ENCODE data around the gene KCNE4.

KCNE4 gene

GRCh38 chr2:223042704-223043118 is 9.3 kb upstream of the KCNE4 start:
- TF ChIP-seq CTCF (IDR thresholded peaks at IDR 0.05; ENCODE audit: borderline replicate concordance, extremely low read depth, low read length, poor library complexity, severe bottlenecking) (no peak), EZH2 (IDR thresholded peaks at IDR 0.05; ENCODE audit: borderline replicate concordance, low read depth, low read length, severe bottlenecking) (no peak)
- H3K4me3 ChIP-seq (ENCODE audit: low read depth in 1 of 2, low read length in 2 of 2) = no peak overlapping the region
- no peaks in the 10 kb centered on the region for H3K27me3 ChIP-seq (ENCODE audit: insufficient read depth, low read length, poor library complexity)
- no peak overlapping the region for H3K9ac ChIP-seq (ENCODE audit: low read depth, low read length)
- H3K79me2 ChIP-seq (ENCODE audit: insufficient read depth, low read length) = no peaks in the 10 kb centered on the region
- ATAC-seq (ENCODE audit: insufficient read depth, low read depth) = peak; percentile 18; the same call in 1 of the 3 replicates
- H3K4me2 ChIP-seq (ENCODE audit: insufficient read depth, low read length) = peak overlapping the region; percentile 30; the same call in 1 of the 2 replicates
- H3K36me3 ChIP-seq (ENCODE audit: insufficient read depth, low read length) = no peaks in the 10 kb centered on the region
- peaks cover 13% of the 10 kb centered on the region for H3K4me1 ChIP-seq (ENCODE audit: insufficient read depth, low read length)
- H3K9me3 ChIP-seq (ENCODE audit: insufficient read depth, low read length, severe bottlenecking) = no peaks in the 10 kb centered on the region
- peak; percentile 4 for DNase-seq
- peak overlapping the region; percentile 56 for H3K27ac ChIP-seq (ENCODE audit: low read length)
- H2AFZ ChIP-seq (ENCODE audit: low read depth, low read length) = peak overlapping the region; percentile 74
- no peaks in the 10 kb centered on the region for H4K20me1 ChIP-seq (ENCODE audit: insufficient read depth, low read length)

- no peaks in the 10 kb centered on the region for H3K79me2 ChIP-seq (ENCODE audit: insufficient read depth, low read length)
- H2AFZ ChIP-seq (ENCODE audit: low read depth, low read length) = peak overlapping the region; percentile 74
- H3K36me3 ChIP-seq (ENCODE audit: insufficient read depth, low read length) = no peaks in the 10 kb centered on the region
- H4K20me1 ChIP-seq (ENCODE audit: insufficient read depth, low read length) = no peaks in the 10 kb centered on the region
- peaks cover 13% of the 10 kb centered on the region for H3K4me1 ChIP-seq (ENCODE audit: insufficient read depth, low read length)
- H3K27me3 ChIP-seq (ENCODE audit: insufficient read depth, low read length, poor library complexity) = no peaks in the 10 kb centered on the region
- DNase-seq = peak; percentile 56
- H3K27ac ChIP-seq (ENCODE audit: low read length) = peak overlapping the region; percentile 56
- peak; percentile 93 for ATAC-seq (ENCODE audit: insufficient read depth, low read depth)
- H3K9me3 ChIP-seq (ENCODE audit: insufficient read depth, low read length, severe bottlenecking) = no peaks in the 10 kb centered on the region
- peak; percentile 16 for TF ChIP-seq CTCF (IDR thresholded peaks at IDR 0.05; ENCODE audit: borderline replicate concordance, extremely low read depth, low read length, poor library complexity, severe bottlenecking)
- TF ChIP-seq EZH2 (IDR thresholded peaks at IDR 0.05; ENCODE audit: borderline replicate concordance, low read depth, low read length, severe bottlenecking) = no peak
- H3K4me3 ChIP-seq (ENCODE audit: low read depth in 1 of 2, low read length in 2 of 2) = peak overlapping the region in 1 of 2 experiments; percentile 7; a peak in 1 of 4 replicates
- no peak overlapping the region for H3K9ac ChIP-seq (ENCODE audit: low read depth, low read length)
- peak overlapping the region; percentile 30 for H3K4me2 ChIP-seq (ENCODE audit: insufficient read depth, low read length)
These were observed 8.6 kb upstream of the KCNE4 start for GRCh38 chr2:223043164-223043941.

GRCh38 chr2:223044092-223044836 is 7.7 kb upstream of the KCNE4 start:
- H3K79me2 ChIP-seq (ENCODE audit: insufficient read depth, low read length) = no peaks in the 10 kb centered on the region
- ATAC-seq (ENCODE audit: insufficient read depth, low read depth) = no peak
- H3K4me1 ChIP-seq (ENCODE audit: insufficient read depth, low read length) = peaks cover 13% of the 10 kb centered on the region
- H3K27ac ChIP-seq (ENCODE audit: low read length) = no peak overlapping the region
- H3K9ac ChIP-seq (ENCODE audit: low read depth, low read length) = no peak overlapping the region
- no peak overlapping the region for H3K4me2 ChIP-seq (ENCODE audit: insufficient read depth, low read length)
- H3K4me3 ChIP-seq (ENCODE audit: low read depth in 1 of 2, low read length in 2 of 2) = no peak overlapping the region
- TF ChIP-seq EZH2 (IDR thresholded peaks at IDR 0.05; ENCODE audit: borderline replicate concordance, low read depth, low read length, severe bottlenecking) (no peak), CTCF (IDR thresholded peaks at IDR 0.05; ENCODE audit: borderline replicate concordance, extremely low read depth, low read length, poor library complexity, severe bottlenecking) (no peak)
- H2AFZ ChIP-seq (ENCODE audit: low read depth, low read length) = no peak overlapping the region
- H3K36me3 ChIP-seq (ENCODE audit: insufficient read depth, low read length) = no peaks in the 10 kb centered on the region
- DNase-seq = no peak
- no peaks in the 10 kb centered on the region for H3K27me3 ChIP-seq (ENCODE audit: insufficient read depth, low read length, poor library complexity)
- H4K20me1 ChIP-seq (ENCODE audit: insufficient read depth, low read length) = no peaks in the 10 kb centered on the region
- no peaks in the 10 kb centered on the region for H3K9me3 ChIP-seq (ENCODE audit: insufficient read depth, low read length, severe bottlenecking)

Data from DND-41 (cell line).